BLaER1 (cell line): ENCODE results near the gene HHLA2.
A peak's percentile ranks its signal among the peaks of the same experiment; 100 is the strongest.

Source experiments
- H3K27ac ChIP-seq: shearing (Covaris generic); formaldehyde crosslinking; 2 replicates; pipeline ENCODE4 v1.8.1; 2022
- H3K27me3 ChIP-seq: shearing (Covaris generic); formaldehyde crosslinking; 2 replicates; pipeline ENCODE4 v1.8.1; 2022
- H3K36me3 ChIP-seq: shearing (Covaris generic); formaldehyde crosslinking; 2 replicates; pipeline ENCODE4 v1.8.1; 2022
- H3K4me1 ChIP-seq: shearing (Covaris generic); formaldehyde crosslinking; 2 replicates; pipeline ENCODE4 v1.8.1; 2022
- H3K4me2 ChIP-seq: shearing (Covaris generic); formaldehyde crosslinking; 2 replicates; pipeline ENCODE4 v1.8.1; 2022
- H3K4me3 ChIP-seq: shearing (Covaris generic); formaldehyde crosslinking; 2 replicates; pipeline ENCODE4 v1.8.1; 2022
- H3K9ac ChIP-seq: shearing (Covaris generic); formaldehyde crosslinking; 2 replicates; pipeline ENCODE4 v1.8.1; 2022
- H3K9me3 ChIP-seq: shearing (Covaris generic); formaldehyde crosslinking; 2 replicates; pipeline ENCODE4 v1.8.1; 2022
- H4K20me1 ChIP-seq: shearing (Covaris generic); formaldehyde crosslinking; 2 replicates; pipeline ENCODE4 v1.8.1; 2022
- Cebpa-rat ChIP-seq: shearing (Covaris generic); IDR thresholded peaks from 2 replicates; pipeline ENCODE4 v1.8.1; 2022

HHLA2 gene

GRCh38 chr3:108401836-108402235, 105.5 kb downstream of the HHLA2 start:
- no peak overlapping the region for H3K27ac ChIP-seq
- no peak overlapping the region for H3K9ac ChIP-seq
- H3K4me1 ChIP-seq, result peaks cover 16% of the 10 kb centered on the region
- H3K27me3 ChIP-seq, result no peaks in the 10 kb centered on the region
- no peak overlapping the region for H3K4me2 ChIP-seq
- H3K36me3 ChIP-seq, result no peaks in the 10 kb centered on the region
- H3K4me3 ChIP-seq, result no peak overlapping the region
- no peak for TF ChIP-seq Cebpa-rat
- H4K20me1 ChIP-seq, result no peaks in the 10 kb centered on the region
- no peaks in the 10 kb centered on the region for H3K9me3 ChIP-seq

GRCh38 chr3:108403198-108403597, 106.8 kb downstream of the HHLA2 start:
- Histone ChIP-seq H3K4me3 (no peak overlapping the region), H3K4me2 (0 out of 2 replicates have a peak overlapping the region, but pooled peaks have one; percentile 35), H3K27ac (no peak overlapping the region), H4K20me1 (no peaks in the 10 kb centered on the region), H3K9me3 (no peaks in the 10 kb centered on the region), H3K36me3 (no peaks in the 10 kb centered on the region), H3K9ac (no peak overlapping the region), H3K27me3 (no peaks in the 10 kb centered on the region), H3K4me1 (peaks cover 23% of the 10 kb centered on the region)
- TF ChIP-seq Cebpa-rat, result no peak

GRCh38 chr3:108403686-108404345, 107.5 kb downstream of the HHLA2 start:
- TF ChIP-seq Cebpa-rat, result no peak
- no peaks in the 10 kb centered on the region for H3K9me3 ChIP-seq
- H3K4me3 ChIP-seq, result no peak overlapping the region
- no peaks in the 10 kb centered on the region for H3K36me3 ChIP-seq
- H3K4me2 ChIP-seq, result peak overlapping the region; percentile 35
- H4K20me1 ChIP-seq, result no peaks in the 10 kb centered on the region
- no peak overlapping the region for H3K27ac ChIP-seq
- peaks cover 23% of the 10 kb centered on the region for H3K4me1 ChIP-seq
- no peak overlapping the region for H3K9ac ChIP-seq
- no peaks in the 10 kb centered on the region for H3K27me3 ChIP-seq

- no peaks in the 10 kb centered on the region for H3K36me3 ChIP-seq
- no peak overlapping the region for H3K9ac ChIP-seq
- H3K9me3 ChIP-seq, result no peaks in the 10 kb centered on the region
- no peak overlapping the region for H3K27ac ChIP-seq
- peaks cover 23% of the 10 kb centered on the region for H3K4me1 ChIP-seq
- peak overlapping the region; percentile 35 for H3K4me2 ChIP-seq
- no peaks in the 10 kb centered on the region for H3K27me3 ChIP-seq
- H3K4me3 ChIP-seq, result no peak overlapping the region
- H4K20me1 ChIP-seq, result no peaks in the 10 kb centered on the region
- no peak for TF ChIP-seq Cebpa-rat
These were observed 108.0 kb downstream of the HHLA2 start for GRCh38 chr3:108404368-108404767.

GRCh38 chr3:108406063-108406660, 109.8 kb downstream of the HHLA2 start:
- H3K9me3 ChIP-seq, result no peaks in the 10 kb centered on the region
- H3K4me2 ChIP-seq, result no peak overlapping the region
- no peak for TF ChIP-seq Cebpa-rat

GRCh38 chr3:108406661-108407206, 110.4 kb downstream of the HHLA2 start:
- Histone ChIP-seq H3K9ac (no peak overlapping the region), H3K4me3 (no peak overlapping the region), H3K4me2 (no peak overlapping the region), H3K27me3 (no peaks in the 10 kb centered on the region), H3K27ac (no peak overlapping the region), H3K9me3 (no peaks in the 10 kb centered on the region), H3K36me3 (no peaks in the 10 kb centered on the region), H4K20me1 (no peaks in the 10 kb centered on the region), H3K4me1 (peaks cover 23% of the 10 kb centered on the region)
- no peak for TF ChIP-seq Cebpa-rat

More at GRCh38 chr3:108406063-108406660, 109.8 kb downstream of the HHLA2 start:
- Histone ChIP-seq H3K4me1 (peaks cover 23% of the 10 kb centered on the region), H3K36me3 (no peaks in the 10 kb centered on the region), H3K27ac (no peak overlapping the region), H3K4me3 (no peak overlapping the region), H3K9ac (no peak overlapping the region), H3K27me3 (no peaks in the 10 kb centered on the region), H4K20me1 (no peaks in the 10 kb centered on the region)

GRCh38 chr3:108407886-108408285, 111.5 kb downstream of the HHLA2 start:
- Histone ChIP-seq H3K27me3 (no peaks in the 10 kb centered on the region), H3K27ac (no peak overlapping the region), H3K4me1 (peaks cover 23% of the 10 kb centered on the region), H3K4me2 (no peak overlapping the region), H4K20me1 (no peaks in the 10 kb centered on the region), H3K9ac (no peak overlapping the region), H3K4me3 (no peak overlapping the region), H3K36me3 (no peaks in the 10 kb centered on the region), H3K9me3 (no peaks in the 10 kb centered on the region)
- no peak for TF ChIP-seq Cebpa-rat

GRCh38 chr3:108408883-108409799, 112.8 kb downstream of the HHLA2 start:
- no peaks in the 10 kb centered on the region for H3K9me3 ChIP-seq
- H4K20me1 ChIP-seq, result no peaks in the 10 kb centered on the region
- H3K4me2 ChIP-seq, result no peak overlapping the region
- no peaks in the 10 kb centered on the region for H3K27me3 ChIP-seq
- no peak for TF ChIP-seq Cebpa-rat
- H3K4me3 ChIP-seq, result no peak overlapping the region
- peaks cover 13% of the 10 kb centered on the region for H3K4me1 ChIP-seq
- no peaks in the 10 kb centered on the region for H3K36me3 ChIP-seq
- no peak overlapping the region for H3K27ac ChIP-seq
- no peak overlapping the region for H3K9ac ChIP-seq

- no peak for TF ChIP-seq Cebpa-rat
- peaks cover 7% of the 10 kb centered on the region; the same call in 1 of the 2 replicates for H3K4me1 ChIP-seq
These were observed 113.4 kb downstream of the HHLA2 start for GRCh38 chr3:108409800-108410178.

GRCh38 chr3:108410531-108410984, 114.2 kb downstream of the HHLA2 start:
- peaks cover 7% of the 10 kb centered on the region; the same call in 1 of the 2 replicates for H3K4me1 ChIP-seq
- no peaks in the 10 kb centered on the region for H4K20me1 ChIP-seq

More at GRCh38 chr3:108409800-108410178, 113.4 kb downstream of the HHLA2 start:
- Histone ChIP-seq H3K4me2 (no peak overlapping the region), H3K9ac (no peak overlapping the region), H4K20me1 (no peaks in the 10 kb centered on the region), H3K27me3 (no peaks in the 10 kb centered on the region), H3K4me3 (no peak overlapping the region), H3K36me3 (no peaks in the 10 kb centered on the region), H3K27ac (no peak overlapping the region), H3K9me3 (no peaks in the 10 kb centered on the region)

More at GRCh38 chr3:108410531-108410984, 114.2 kb downstream of the HHLA2 start:
- Histone ChIP-seq H3K27me3 (no peaks in the 10 kb centered on the region), H3K36me3 (no peaks in the 10 kb centered on the region), H3K9me3 (no peaks in the 10 kb centered on the region), H3K9ac (no peak overlapping the region), H3K4me3 (no peak overlapping the region), H3K4me2 (no peak overlapping the region), H3K27ac (no peak overlapping the region)
- TF ChIP-seq Cebpa-rat, result no peak
